HG03064 (cell line): Measurements from ENCODE around the gene LDLRAD3.

Experiments
- ATAC-seq: cut with Tn5 transposase; IDR thresholded peaks from one replicate; pipeline ENCODE4 v1.9.1; 2021; ENCODE audit warnings: low read depth; ENCODE audit not compliant: unreplicated experiment

LDLRAD3 gene

GRCh38 chr11:36092314-36093030 lies 148.6 kb downstream of the LDLRAD3 start:
- no peak for ATAC-seq

DNA sequence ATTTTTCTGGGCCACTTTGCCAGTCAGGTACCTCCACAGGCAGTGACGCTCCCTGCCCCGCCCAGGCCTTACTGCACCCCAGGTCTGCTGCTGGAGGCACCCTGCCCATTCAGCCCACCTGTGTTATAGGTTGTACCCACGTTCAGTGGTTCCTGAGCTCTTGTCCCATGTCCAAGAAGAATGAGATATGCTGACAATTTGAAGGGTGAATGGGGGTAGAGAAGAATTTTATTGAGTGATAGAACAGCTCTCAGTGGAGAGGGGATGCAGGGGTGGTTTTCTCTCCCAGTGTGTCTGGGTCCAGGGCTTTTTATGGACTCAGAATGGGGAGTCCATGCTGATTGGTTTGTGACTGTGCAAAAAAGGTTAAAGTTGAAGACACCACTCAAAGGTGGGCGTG lies 149.7 kb downstream of the LDLRAD3 start:
- no peak for ATAC-seq

GRCh38 chr11:36094164-36094563 lies 150.3 kb downstream of the LDLRAD3 start:
- ATAC-seq = no peak

DNA sequence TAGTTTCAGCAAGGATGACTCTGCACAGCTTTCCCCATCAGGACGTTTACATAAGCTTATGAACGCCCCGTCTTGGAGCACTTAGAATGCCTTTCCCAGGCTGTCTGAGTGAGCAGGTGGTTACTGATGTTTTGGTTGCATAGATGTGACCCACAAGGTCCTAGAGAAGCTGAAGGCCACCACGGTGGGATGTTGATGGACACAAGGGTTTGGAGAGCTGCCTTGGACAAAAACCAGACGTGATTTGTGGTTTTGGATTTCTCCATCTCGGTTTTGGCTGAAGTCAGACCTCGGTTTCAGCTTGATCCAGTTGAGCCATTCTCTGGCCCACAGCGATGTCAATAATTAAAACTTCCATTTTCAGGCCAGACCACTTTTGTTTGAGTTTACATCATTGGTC lies 151.9 kb downstream of the LDLRAD3 start:
- ATAC-seq = no peak

DNA sequence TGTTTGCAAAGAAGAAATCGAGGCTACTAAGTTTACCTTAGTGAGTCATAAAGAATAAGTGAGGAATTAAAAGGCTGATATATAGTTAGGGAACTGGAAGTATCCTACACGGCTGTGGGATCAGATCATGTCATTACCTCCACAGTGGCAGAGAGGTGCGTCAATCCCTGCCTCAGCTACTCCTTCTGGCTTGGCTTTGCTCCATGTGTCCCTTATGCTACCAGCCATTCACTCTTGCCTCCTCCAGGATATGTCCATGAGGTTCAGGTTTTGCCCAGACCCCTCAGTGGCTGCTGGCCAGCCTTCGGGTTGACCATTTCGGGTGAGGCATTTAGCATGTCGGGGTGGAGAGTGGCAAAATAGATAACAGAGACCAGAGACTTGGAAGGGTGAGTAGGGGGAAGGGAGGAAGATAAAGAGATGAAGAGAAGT lies 153.4 kb downstream of the LDLRAD3 start:
- no peak for ATAC-seq

DNA sequence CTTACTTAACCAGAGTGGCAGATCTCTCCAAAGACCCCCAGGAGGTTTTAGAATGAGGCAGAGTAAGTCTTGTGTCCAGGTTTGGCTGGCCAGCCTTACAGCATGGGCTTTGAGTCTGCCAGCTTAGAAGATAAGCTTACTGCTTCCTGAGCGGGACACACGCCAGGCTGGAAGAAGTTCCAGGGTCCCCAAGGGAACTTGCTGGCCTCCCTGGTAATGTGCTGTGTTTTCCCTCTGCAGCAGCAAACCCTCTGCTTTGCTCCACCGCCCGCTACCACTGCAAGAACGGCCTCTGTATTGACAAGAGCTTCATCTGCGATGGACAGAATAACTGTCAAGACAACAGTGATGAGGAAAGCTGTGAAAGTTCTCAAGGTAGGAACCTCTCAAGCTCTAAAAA lies 154.2 kb downstream of the LDLRAD3 start:
- ATAC-seq = no peak

GRCh38 chr11:36098853-36099375 lies 155.1 kb downstream of the LDLRAD3 start:
- no peak for ATAC-seq

DNA sequence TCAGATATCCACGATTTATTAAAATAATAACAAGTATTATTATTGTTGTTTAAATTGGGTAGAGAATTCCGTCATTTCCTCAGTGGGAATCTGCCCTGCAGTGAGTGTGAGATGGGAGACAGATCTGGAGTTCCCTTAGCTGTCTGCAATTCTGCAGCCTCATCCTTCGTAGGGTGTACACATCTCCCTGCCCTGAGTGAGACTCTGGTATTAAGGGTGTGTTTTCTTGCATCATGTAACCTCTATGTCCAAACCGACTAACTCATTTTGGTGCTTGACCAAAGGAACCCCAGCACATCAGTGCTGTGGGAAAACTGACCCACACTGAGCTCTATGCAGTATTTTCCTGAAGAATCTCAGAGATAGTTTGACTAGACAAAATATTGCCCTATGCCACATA lies 157.6 kb downstream of the LDLRAD3 start:
- ATAC-seq = no peak

DNA sequence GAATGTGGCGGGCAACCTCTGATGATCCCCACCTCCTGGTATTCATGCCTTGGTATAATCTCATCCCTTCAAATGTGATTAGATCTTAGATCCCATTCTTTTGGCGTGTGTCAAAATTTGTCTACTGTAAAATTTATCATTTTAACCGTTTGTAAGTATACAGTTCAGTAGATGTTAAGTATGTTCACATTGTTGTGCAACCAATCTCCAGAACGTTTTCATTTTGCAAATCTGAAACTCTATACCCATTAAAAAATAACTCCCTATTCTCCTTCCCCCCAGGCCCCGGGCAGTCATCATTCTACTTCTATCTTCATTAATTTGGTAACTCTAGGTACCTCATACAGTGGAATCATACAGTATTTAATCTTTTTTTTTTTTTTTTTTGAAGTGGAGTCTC lies 159.0 kb downstream of the LDLRAD3 start:
- ATAC-seq = no peak

DNA sequence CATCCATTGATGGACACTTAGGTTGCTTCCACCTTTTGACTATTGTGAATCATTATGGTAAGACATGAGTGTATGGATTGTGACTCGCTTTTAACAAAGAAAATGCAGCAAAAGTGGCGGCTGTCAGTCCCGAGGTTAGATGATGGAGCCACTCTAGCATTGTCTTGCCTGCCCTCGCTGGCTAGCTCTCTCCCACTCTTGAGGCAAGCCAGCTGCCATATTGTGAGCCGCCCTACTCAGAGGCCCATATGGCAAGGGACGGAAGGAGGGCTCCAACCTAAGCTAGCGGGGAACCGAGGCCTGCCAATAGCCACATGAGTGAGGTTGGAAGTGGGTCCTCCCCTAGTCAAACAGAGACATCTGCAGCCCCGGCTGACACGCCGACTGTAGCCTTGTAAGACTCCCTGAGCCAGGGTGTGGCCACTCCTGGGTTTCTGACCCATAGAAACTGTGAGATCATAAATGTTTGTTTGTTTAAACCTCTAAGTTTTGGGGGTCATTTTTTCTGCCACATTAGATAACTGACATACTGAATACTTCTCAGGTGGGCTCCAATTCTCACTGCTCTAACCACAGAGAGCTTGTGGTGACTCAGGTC lies 160.2 kb downstream of the LDLRAD3 start:
- ATAC-seq = no peak

GRCh38 chr11:36104660-36104992 lies 160.8 kb downstream of the LDLRAD3 start:
- ATAC-seq = no peak

DNA sequence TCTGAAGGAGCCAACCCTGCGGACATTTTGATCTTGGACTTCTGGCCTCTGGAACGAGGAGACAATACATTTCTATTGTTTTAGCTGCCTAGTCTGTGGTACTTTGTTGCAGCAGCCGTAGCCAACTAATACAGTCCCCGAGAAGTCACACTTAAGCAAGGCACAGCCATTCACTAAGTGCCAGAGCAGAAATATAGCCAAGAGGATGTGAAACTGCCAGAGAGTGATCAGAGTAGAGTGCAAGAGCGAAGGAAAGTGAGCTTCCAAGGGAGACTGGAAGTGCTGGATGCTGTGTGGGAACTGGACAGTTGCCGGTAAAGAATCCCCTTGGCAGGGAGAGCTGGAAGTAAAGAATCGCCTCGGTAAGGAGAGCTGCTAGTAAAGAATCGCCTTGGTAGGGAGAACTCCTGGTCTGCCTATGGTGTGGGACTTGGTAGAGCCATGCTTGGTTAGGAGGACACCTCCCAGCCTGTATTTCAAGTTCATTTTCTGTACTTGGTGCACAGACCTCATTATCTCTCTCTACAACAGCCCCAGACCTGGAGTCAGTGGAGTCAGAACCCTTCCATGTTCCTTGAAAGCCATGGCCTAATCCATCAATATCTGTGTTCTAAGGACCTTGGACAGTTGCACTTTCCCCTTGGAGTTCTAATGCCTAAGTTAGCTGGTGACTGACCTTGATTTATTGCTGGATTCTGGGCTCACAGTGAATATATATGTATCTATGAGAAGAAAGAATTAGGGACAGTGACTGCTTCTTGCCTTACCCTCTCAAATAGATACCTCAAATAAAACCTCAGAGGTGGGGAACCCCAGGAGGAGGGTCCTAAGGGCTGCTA lies 162.1 kb downstream of the LDLRAD3 start:
- no peak for ATAC-seq

GRCh38 chr11:36107547-36107946 lies 163.7 kb downstream of the LDLRAD3 start:
- ATAC-seq = no peak

- ATAC-seq = no peak
Measured at GRCh38 chr11:36108881-36109589, 165.2 kb downstream of the LDLRAD3 start.

GRCh38 chr11:36109590-36109849 lies 165.7 kb downstream of the LDLRAD3 start:
- ATAC-seq = no peak

DNA sequence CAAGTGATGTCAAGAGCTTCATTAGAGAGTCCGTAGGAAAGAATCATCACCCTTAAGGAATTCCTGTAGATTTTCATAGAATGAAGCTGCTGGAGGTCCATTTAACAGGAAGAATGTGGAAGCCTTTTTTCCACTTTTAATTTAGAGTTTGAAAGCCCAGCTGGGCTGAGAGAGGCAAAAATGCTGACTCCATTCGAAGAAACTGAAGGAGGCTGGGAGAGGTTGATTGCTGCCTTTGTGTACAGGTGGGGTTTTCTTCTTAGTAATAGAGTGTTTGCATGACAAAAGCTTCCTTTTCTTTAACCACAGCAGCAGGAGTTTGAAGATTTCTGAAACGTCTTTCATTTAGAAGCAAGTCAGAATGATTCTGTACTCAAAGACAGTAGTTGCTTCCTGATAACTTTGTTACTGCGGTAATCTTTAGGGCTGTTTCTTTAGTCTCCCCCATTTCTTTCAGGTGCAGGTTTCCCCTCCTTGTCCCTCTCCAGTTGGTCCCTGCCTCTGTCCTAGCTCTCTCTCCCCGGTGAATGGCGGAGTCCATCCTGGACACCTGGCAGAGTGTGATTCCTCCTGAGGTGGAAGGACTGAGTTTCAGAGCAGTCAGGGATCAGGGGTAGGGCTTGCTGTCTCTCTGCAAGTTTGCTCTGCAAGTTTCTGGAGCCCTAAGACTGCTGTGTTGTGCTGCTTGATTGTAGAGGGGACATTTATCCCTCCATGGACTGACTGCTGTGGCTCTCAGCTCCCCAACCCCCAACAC lies 166.2 kb downstream of the LDLRAD3 start:
- ATAC-seq = no peak

DNA sequence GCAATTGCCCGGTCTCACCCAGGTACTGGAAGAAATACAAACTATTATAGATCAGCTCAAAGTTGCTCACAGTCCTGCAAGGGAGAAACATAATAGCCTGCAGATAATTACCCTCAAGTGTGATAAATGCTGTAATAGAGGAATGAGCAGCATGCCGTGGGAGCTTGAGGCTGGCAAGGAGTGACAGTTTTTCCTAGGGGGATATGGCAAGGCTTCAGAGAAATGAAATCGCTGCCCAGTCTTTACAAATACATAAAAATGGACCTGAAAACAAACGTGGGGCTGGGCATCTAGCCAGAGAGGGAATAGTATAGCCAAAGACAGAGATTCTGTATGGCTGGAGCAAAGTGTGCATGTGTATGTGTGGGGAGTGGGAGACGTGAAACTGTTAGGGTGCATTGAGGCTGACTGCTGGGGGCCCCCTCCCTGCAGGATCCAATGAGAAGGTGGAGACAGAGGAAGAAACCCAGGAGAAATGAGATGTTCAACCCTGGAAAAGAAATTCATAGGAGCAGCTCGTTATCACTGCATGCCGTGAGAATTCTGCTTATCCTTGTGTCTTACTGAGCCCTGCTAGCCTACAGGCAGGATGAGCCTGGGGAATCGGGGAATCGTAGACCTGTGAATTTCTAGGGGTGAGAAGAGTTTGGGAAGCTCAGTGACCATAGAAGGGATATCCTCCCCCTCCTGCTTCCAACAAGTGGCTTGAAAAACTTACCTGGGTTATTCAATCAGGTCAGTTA lies 167.0 kb downstream of the LDLRAD3 start:
- ATAC-seq = no peak

GRCh38 chr11:36114095-36114494 lies 170.2 kb downstream of the LDLRAD3 start:
- no peak for ATAC-seq

DNA sequence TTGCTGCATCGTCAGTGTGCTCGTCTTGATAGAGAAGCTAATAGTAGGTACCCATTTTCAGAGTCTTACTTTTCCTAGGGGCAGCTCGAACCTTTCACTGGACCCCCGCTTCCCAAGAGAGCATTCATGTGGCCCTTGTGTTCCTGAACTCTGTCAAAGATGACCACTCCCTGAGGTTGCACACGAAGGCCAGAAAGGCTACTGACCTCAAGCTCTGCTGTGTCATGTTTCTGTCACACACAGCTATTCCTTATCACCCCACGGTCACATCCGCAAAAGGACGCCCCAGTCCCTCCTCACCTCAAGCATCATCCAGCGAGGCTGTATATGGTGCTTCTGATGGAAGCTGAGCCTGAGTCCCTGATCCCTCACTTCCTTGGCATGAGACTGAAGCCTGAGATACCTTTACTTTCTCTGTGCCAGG lies 171.5 kb downstream of the LDLRAD3 start:
- no peak for ATAC-seq

DNA sequence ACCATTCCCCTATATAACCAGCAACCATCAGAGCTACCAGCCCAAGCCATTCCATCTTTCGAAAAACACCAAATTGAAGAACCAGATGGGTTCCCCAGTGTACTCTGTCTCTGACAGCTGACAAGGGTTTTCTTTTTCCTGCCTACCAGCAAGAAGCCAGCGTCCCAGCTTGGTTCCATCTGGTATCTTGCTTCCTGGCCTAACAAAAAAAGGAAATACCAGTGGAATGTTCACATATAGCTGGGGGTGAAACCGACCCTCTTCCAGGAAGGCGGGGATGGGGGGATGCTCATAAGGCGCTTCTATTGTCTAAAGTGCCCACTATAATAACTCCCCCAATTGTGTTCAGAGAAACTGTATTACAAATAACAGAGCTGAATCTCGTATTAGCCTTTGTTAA lies 172.3 kb downstream of the LDLRAD3 start:
- no peak for ATAC-seq
